Type B pancreatic cell (in vitro differentiated cells): ENCODE results near the gene BARHL1. TPM values are rescaled to one million over a fixed set of nuclear protein-coding genes. Genes with fewer than 3 reads are reported as not detected.

Experiments used
- DNase-seq: peaks from one replicate; pipeline ENCODE4 v3.0.0; 2021; ENCODE audit warnings: mixed read lengths; ENCODE audit not compliant: unreplicated experiment; ENCODE audit errors: extremely low spot score
- H3K27ac Mint-ChIP-seq: 2 replicates; pipeline ENCODE4 v1.8.0; 2021; ENCODE audit warnings: mild to moderate bottlenecking, mixed read lengths
- H3K27me3 Mint-ChIP-seq: 2 replicates; pipeline ENCODE4 v1.8.0; 2021; ENCODE audit warnings: mixed read lengths
- H3K36me3 Mint-ChIP-seq: 2 replicates; pipeline ENCODE4 v1.8.0; 2021; ENCODE audit warnings: mixed read lengths
- H3K4me1 Mint-ChIP-seq: one replicate; pipeline ENCODE4 v1.8.0; 2021; ENCODE audit warnings: mixed read lengths; ENCODE audit not compliant: unreplicated experiment
- H3K4me3 Mint-ChIP-seq: 2 replicates; pipeline ENCODE4 v1.8.0; 2021; ENCODE audit warnings: mild to moderate bottlenecking, mixed read lengths
- H3K9me3 Mint-ChIP-seq: 2 replicates; pipeline ENCODE4 v1.8.0; 2021; ENCODE audit warnings: mixed read lengths
- CTCF ChIP-seq: fragments of 200-600 bp; sonication (generic); conservative IDR thresholded peaks from 2 replicates; pipeline ENCODE4 v1.5.0; 2021; ENCODE audit warnings: antibody characterized with exemption, mild to moderate bottlenecking
- total RNA-seq: library from RNA; stranded (reverse); gene quantifications from 2 replicates; pipeline ENCODE4 v1.2.1, GENCODE V29; 2021; ENCODE audit warnings: low replicate concordance

Gene BARHL1
- total RNA-seq, 1 donor from 2014 or later, result 0.14 TPM

GRCh38 chr9:132591751-132592314, 9.4 kb downstream of the BARHL1 start:
- TF ChIP-seq CTCF, result no peak
- Mint-ChIP-seq H3K36me3 (peaks cover 12% of the 10 kb centered on the region), H3K4me3 (peak overlapping the region; percentile 18), H3K4me1 (peaks cover 9% of the 10 kb centered on the region), H3K27me3 (peaks cover 61% of the 10 kb centered on the region), H3K9me3 (no peaks in the 10 kb centered on the region), H3K27ac (no peak overlapping the region)
- no peak for DNase-seq

GRCh38 chr9:132592451-132592850, 10.0 kb downstream of the BARHL1 start:
- peaks cover 12% of the 10 kb centered on the region for H3K36me3 Mint-ChIP-seq
- H3K4me3 Mint-ChIP-seq, result no peak overlapping the region
- H3K27me3 Mint-ChIP-seq, result peaks cover 57% of the 10 kb centered on the region
- DNase-seq, result no peak
- peaks cover 9% of the 10 kb centered on the region for H3K4me1 Mint-ChIP-seq
- no peak for TF ChIP-seq CTCF
- H3K27ac Mint-ChIP-seq, result no peak overlapping the region
- no peaks in the 10 kb centered on the region for H3K9me3 Mint-ChIP-seq

- no peak for DNase-seq
- no peak overlapping the region for H3K4me3 Mint-ChIP-seq
- peaks cover 39% of the 10 kb centered on the region for H3K27me3 Mint-ChIP-seq
- peaks cover 9% of the 10 kb centered on the region for H3K4me1 Mint-ChIP-seq
- TF ChIP-seq CTCF, result no peak
- H3K27ac Mint-ChIP-seq, result no peak overlapping the region
- peaks cover 16% of the 10 kb centered on the region for H3K36me3 Mint-ChIP-seq
- no peaks in the 10 kb centered on the region for H3K9me3 Mint-ChIP-seq
Measured at GRCh38 chr9:132594412-132594811, 12.0 kb downstream of the BARHL1 start.

GRCh38 chr9:132595319-132595718, 12.9 kb downstream of the BARHL1 start:
- no peak for DNase-seq
- no peak overlapping the region for H3K27ac Mint-ChIP-seq
- TF ChIP-seq CTCF, result no peak
- H3K36me3 Mint-ChIP-seq, result peaks cover 16% of the 10 kb centered on the region
- H3K4me1 Mint-ChIP-seq, result peaks cover 9% of the 10 kb centered on the region
- peaks cover 32% of the 10 kb centered on the region for H3K27me3 Mint-ChIP-seq
- H3K4me3 Mint-ChIP-seq, result no peak overlapping the region
- no peaks in the 10 kb centered on the region for H3K9me3 Mint-ChIP-seq

- Mint-ChIP-seq H3K27me3 (peaks cover 26% of the 10 kb centered on the region), H3K9me3 (no peaks in the 10 kb centered on the region), H3K4me3 (no peak overlapping the region), H3K4me1 (peaks cover 9% of the 10 kb centered on the region), H3K36me3 (peaks cover 21% of the 10 kb centered on the region), H3K27ac (no peak overlapping the region)
- no peak for DNase-seq
- TF ChIP-seq CTCF, result no peak
Measured at GRCh38 chr9:132596200-132596599, 13.8 kb downstream of the BARHL1 start.
